HUES6 (cell line): Measurements from ENCODE around the gene IDI2.
A peak's percentile ranks its signal among the peaks of the same experiment; 100 is the strongest.

ENCODE experiments used
- H3K27ac ChIP-seq: 2 replicates; pipeline ENCODE4 v1.7.0; 2013; ENCODE audit warnings: low read depth, mild to moderate bottlenecking, low read length, inconsistent platforms
- H3K27me3 ChIP-seq: 2 replicates; pipeline ENCODE4 v1.6.1; 2013; ENCODE audit warnings: low read length; ENCODE audit not compliant: control insufficient read depth, insufficient read depth
- H3K36me3 ChIP-seq: 2 replicates; pipeline ENCODE4 v1.6.1; 2013; ENCODE audit warnings: low read length; ENCODE audit not compliant: control insufficient read depth, insufficient read depth
- H3K4me1 ChIP-seq: 2 replicates; pipeline ENCODE4 v1.6.1; 2013; ENCODE audit warnings: low read length; ENCODE audit not compliant: control insufficient read depth, insufficient read depth
- H3K4me3 ChIP-seq: 2 replicates; pipeline ENCODE4 v1.5.1; 2013; ENCODE audit warnings: low read depth, low read length
- H3K9ac ChIP-seq: one replicate; pipeline ENCODE4 v1.6.1; 2013; ENCODE audit warnings: mild to moderate bottlenecking, low read length
- H3K9me3 ChIP-seq: 2 replicates; pipeline ENCODE4 v1.6.1; 2013; ENCODE audit warnings: low read depth, low read length; ENCODE audit not compliant: control insufficient read depth, insufficient read depth

Gene IDI2

DNA sequence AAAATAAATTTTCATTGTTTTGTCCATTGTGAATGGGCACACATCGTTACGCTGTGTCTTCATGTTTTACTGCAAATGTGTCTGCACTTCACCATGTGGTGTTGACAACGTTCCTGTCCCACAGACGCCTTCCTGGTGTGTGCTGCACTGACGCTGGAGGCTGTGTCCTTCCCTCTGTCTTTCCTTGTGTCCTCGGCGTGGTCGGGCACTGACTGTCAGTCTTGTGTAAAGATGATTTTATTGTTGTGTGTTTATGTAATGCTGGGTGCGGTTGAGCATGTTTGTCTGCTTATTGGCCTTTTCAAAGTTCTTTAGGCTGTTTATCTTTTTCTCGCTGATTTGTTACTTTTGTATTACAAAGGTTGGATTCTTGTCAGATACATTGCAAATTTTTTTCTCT, 18.1 kb downstream of the IDI2 start:
- no peaks in the 10 kb centered on the region for H3K9me3 ChIP-seq
- no peak overlapping the region for H3K9ac ChIP-seq
- H3K27ac ChIP-seq = no peak overlapping the region
- peaks cover 100% of the 10 kb centered on the region for H3K36me3 ChIP-seq
- H3K4me3 ChIP-seq = no peak overlapping the region
- no peaks in the 10 kb centered on the region for H3K27me3 ChIP-seq
- no peaks in the 10 kb centered on the region for H3K4me1 ChIP-seq

DNA sequence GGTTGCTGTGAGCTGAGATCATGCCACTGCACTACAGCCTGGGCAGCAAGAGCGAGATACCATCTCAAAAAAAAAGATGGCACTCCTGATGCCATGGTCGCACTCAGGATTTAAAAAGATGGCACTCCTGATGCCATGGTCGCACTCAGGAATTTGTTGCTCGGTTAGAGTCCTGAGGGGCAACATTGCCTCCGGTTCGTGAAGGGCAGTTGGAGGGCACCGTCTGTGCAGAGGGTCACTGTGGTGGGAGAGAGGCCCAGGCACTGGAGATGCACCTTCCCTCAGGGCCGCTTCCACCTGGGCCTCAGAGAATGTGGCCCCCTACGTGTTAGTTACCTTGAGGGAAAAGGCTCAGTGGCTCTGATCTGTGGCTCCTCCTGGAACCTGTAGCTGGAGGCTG, 19.1 kb downstream of the IDI2 start:
- Histone ChIP-seq H3K27me3 (no peaks in the 10 kb centered on the region), H3K36me3 (peaks cover 99% of the 10 kb centered on the region), H3K4me1 (no peaks in the 10 kb centered on the region), H3K9ac (no peak overlapping the region), H3K9me3 (no peaks in the 10 kb centered on the region), H3K4me3 (no peak overlapping the region), H3K27ac (no peak overlapping the region)

DNA sequence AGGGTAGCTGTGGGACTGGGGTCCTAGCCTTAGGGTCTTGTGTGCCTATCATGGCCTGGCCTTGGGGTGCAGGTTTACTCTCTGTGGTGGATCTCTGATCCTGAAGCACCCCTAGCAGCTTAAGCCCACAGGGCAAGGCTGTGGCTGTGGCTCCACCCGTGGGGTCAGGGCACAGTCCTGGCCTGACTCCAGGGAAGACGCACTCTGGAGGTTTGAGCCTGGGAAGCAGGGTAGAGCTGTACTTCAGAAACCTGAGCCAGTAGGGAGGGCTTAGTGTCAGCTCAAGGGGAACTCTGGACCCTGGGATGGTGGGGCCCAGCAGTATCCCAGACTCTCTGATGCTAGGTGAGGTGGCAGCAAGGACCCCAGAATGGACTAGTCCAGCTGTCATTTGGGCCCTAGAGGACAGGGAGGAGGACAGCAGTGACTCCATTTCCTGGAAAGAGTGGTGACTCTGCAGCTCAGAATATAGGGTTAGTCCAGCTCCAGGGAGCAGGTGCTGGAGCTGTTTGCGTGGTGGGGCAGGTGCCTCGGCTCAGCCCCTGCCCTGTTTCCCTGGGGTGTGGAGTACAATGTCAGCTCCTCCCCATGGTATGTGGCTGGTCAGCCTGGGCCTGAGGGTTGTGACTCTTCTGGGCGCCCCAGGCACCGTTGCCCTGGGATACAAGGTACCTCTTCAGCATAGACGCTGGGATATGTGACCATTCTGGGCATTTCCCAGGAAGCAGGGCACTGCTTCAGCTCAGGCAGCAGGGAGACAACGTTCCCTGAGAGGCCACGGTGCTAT, 21.6 kb downstream of the IDI2 start:
- Histone ChIP-seq H3K4me1 (no peaks in the 10 kb centered on the region), H3K36me3 (peaks cover 99% of the 10 kb centered on the region), H3K27ac (no peak overlapping the region), H3K27me3 (no peaks in the 10 kb centered on the region), H3K4me3 (no peak overlapping the region), H3K9ac (no peak overlapping the region), H3K9me3 (no peaks in the 10 kb centered on the region)

DNA sequence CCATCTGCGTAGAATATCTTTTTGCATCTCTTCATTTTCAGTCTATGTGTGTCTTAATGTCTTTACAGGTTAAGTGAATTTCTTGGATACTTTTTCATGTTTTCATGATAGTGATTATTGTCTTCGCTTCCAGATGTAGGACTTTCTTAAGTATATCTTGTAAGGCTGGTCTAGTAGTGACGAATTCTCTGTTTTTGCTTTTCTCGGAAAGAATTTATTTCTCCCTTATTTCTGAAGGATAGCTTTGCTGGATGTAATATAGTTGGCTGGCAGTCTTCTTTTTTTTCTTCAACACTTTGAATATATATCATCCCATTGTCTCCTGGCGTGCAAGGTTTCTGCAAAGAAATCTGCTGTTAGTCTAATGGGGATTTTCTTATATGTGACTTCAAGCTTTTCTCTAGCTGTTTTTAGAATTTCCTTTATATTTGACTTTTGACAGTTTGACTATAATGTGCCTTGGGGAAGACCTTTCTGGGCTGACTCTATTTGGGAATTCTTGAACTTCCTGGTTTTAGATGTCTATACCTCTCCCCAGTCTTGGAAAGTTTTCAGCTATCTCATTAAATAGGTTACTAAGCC, 23.1 kb downstream of the IDI2 start:
- no peak overlapping the region for H3K4me3 ChIP-seq
- H3K4me1 ChIP-seq = no peaks in the 10 kb centered on the region
- H3K9ac ChIP-seq = no peak overlapping the region
- H3K27me3 ChIP-seq = no peaks in the 10 kb centered on the region
- no peak overlapping the region for H3K27ac ChIP-seq
- H3K9me3 ChIP-seq = no peaks in the 10 kb centered on the region
- H3K36me3 ChIP-seq = peaks cover 99% of the 10 kb centered on the region

DNA sequence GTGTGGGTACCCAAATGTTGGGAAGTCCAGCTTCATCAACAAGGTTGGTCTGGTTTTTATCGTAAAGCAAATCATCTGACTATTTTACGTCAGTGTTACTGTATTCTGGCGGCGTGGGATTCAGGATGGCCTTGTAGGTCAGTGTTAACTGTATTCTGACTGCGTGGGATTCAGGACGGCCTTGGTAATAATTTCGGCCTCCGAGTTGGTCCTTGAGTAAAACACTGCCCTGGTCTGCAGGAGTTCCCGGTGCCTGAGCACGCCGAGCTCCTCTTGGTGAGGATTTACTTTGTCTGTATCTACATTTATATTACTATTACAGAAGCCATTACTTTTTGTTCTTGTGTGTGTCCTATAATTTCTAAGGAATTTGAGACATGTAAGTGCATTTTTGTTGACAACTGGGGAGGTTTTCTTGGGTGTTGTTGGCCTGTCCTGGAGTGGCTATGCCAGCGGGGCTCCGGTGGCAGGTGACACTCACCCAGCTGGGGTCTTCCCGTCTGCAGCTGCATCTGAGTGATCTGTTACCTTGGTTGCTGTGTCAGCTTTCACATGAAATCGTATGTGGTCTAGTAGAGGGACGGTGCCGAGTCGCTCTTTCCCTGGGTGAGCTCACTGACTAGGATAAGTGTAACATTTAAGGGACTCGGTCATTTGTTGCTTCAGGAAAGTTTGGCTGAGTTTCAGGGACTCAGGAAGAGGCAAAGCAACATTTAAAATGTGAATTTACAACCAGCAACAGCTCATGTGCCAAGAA, 28.2 kb downstream of the IDI2 start:
- no peak overlapping the region for H3K9ac ChIP-seq
- no peak overlapping the region for H3K27ac ChIP-seq
- H3K9me3 ChIP-seq = no peaks in the 10 kb centered on the region
- no peaks in the 10 kb centered on the region for H3K4me1 ChIP-seq
- H3K4me3 ChIP-seq = no peak overlapping the region
- H3K27me3 ChIP-seq = no peaks in the 10 kb centered on the region
- H3K36me3 ChIP-seq = peaks cover 98% of the 10 kb centered on the region

DNA sequence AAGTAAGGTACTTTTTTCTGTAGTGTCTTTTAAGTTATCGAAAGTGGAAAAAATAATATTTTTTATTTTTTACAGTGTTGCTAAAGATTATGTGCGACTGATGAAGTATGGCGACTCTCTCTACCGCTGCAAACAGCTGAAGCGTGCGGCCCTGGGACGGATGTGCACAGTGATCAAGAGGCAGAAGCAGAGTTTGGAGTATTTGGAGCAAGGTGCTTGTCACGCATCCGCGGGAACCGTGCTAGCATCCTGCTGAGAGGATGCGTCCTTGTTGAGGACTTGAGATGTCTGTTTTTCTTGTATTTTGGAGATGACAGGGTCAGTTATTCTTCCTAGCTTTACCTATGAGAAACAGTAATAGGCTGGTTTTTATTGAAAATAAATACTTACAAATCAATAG, 29.6 kb downstream of the IDI2 start:
- Histone ChIP-seq H3K27ac (no peak overlapping the region), H3K9me3 (no peaks in the 10 kb centered on the region), H3K9ac (no peak overlapping the region), H3K4me3 (no peak overlapping the region), H3K36me3 (peaks cover 89% of the 10 kb centered on the region), H3K4me1 (no peaks in the 10 kb centered on the region), H3K27me3 (no peaks in the 10 kb centered on the region)

DNA sequence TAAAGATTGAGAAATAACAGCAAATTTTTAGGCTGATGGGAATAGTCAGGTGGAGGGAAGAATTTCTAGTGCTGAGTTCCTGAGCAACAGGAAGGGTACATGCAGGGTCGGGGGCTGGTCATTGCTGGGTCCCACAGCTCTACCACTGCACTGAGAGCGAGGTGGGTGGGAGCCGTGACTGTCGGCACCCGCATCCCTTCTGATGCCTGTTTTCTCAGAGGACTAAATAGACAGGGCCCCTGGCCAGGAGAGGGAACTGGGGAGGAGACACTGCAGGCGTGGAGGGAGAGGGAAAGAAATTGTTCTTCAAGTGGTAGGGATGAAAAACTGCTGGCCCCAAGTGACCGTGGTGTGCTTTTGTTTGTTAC, 30.1 kb downstream of the IDI2 start:
- H3K4me3 ChIP-seq = no peak overlapping the region
- no peak overlapping the region for H3K27ac ChIP-seq
- no peaks in the 10 kb centered on the region for H3K4me1 ChIP-seq
- peaks cover 89% of the 10 kb centered on the region for H3K36me3 ChIP-seq
- no peaks in the 10 kb centered on the region for H3K9me3 ChIP-seq
- no peaks in the 10 kb centered on the region for H3K27me3 ChIP-seq
- no peak overlapping the region for H3K9ac ChIP-seq

DNA sequence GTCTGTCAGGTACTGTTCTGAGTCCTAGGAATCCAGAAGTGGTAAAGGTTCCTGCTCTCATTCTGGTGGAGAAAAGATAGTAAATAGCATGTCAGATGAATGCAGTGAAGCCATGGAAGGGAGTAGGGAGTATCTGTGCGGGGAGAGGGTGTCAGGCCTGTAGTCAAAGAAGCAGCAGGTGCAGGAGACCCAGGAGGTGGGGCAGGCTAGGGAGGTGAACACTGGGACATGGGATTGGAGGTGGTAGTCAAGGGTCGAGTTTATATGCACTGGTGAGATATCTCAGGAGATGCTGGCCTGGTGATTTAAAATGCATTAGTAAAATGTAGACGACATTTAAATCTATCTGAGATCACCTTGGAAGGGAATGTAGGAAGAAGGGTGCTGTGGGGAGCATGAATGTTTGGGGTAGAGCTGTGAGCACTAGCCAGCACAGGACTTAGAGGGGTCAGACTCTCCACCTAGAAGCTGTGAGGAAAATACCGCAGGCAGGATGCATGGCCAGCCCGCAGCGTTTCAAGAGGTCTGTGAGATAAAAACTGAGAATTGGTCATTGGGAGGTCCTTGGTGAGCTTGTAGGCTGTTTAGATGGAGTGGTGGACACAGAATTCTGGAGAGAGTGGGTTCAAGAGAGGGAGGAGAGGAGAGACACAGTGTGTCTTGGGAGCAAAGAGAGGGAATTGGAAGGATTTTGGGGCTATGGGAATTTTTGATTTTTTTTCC, 30.7 kb downstream of the IDI2 start:
- Histone ChIP-seq H3K36me3 (peaks cover 86% of the 10 kb centered on the region), H3K9ac (no peak overlapping the region), H3K4me1 (peaks cover 2% of the 10 kb centered on the region; the same call in 1 of the 2 replicates), H3K27me3 (no peaks in the 10 kb centered on the region), H3K4me3 (no peak overlapping the region), H3K9me3 (no peaks in the 10 kb centered on the region), H3K27ac (no peak overlapping the region)

DNA sequence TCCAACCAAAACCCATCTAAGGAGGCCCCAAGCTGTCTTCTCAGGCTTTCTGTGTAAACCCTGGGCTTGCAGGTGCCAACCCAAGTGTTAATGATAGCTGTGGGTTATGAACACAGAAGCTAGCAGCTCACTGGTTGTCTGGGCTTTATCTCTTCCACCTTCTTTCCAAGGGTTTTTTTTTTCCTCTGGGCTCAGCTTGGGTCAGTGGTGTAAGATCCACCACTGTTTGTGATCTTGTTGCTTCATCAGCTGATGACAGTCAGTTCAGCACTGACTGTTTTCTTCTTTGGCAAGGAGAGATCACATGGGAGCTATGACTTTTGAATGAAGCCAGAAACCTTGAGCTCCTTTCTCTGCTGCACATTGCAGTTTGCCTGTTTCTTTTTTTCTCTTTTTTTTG, 32.8 kb downstream of the IDI2 start:
- H3K4me3 ChIP-seq = no peak overlapping the region
- H3K36me3 ChIP-seq = peaks cover 72% of the 10 kb centered on the region
- no peak overlapping the region for H3K9ac ChIP-seq
- H3K9me3 ChIP-seq = no peaks in the 10 kb centered on the region
- H3K4me1 ChIP-seq = peaks cover 11% of the 10 kb centered on the region
- H3K27me3 ChIP-seq = no peaks in the 10 kb centered on the region
- H3K27ac ChIP-seq = no peak overlapping the region

DNA sequence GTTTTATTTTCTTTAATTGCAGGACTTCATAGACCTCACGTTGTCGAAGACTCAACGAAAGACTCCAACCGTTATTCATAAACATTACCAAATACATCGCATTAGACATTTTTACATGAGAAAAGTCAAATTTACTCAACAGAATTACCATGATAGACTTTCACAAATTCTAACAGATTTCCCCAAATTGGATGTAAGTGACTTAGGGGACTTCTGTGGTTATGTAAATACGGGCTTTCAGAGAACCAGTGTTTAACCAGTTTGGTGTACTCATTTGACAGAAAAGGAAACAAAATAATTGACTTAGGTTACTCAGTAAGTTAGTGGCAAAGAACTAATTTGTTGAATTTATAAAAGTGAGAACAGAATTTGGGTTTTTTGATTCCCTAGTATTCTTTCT, 33.2 kb downstream of the IDI2 start:
- Histone ChIP-seq H3K36me3 (peaks cover 68% of the 10 kb centered on the region), H3K9ac (no peak overlapping the region), H3K4me1 (peaks cover 11% of the 10 kb centered on the region), H3K27ac (no peak overlapping the region), H3K9me3 (no peaks in the 10 kb centered on the region), H3K27me3 (no peaks in the 10 kb centered on the region), H3K4me3 (no peak overlapping the region)

DNA sequence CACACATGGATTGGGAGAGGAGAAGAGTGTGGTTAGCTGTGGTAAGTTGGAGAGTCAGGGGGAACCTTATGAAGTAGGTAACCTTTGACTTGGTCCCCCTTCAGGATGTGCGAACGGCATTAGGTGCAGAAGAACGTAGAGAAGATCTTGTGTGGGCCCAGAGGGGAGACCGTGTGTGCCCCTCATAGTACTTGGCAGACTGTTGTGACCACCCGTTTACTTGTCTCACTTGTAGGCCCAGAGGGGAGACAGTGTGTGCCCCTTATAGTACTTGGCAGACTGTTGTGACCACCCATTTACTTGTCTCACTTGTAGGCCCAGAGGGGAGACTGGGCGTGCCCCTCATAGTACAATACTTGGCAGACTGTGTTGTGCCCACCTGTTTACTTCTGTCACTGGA, 34.9 kb downstream of the IDI2 start:
- no peak overlapping the region for H3K9ac ChIP-seq
- H3K4me1 ChIP-seq = peaks cover 16% of the 10 kb centered on the region
- peak overlapping the region; percentile 7; the same call in 1 of the 2 replicates for H3K4me3 ChIP-seq
- no peak overlapping the region for H3K27ac ChIP-seq
- no peaks in the 10 kb centered on the region for H3K27me3 ChIP-seq
- peaks cover 52% of the 10 kb centered on the region for H3K36me3 ChIP-seq
- H3K9me3 ChIP-seq = no peaks in the 10 kb centered on the region
